Gastroesophageal sphincter (tissue), 3 donors: ENCODE data around the gene GGT6.

Experiments
- EP300 ChIP-seq: sonication (generic); formaldehyde crosslinking; IDR thresholded peaks from one replicate; pipeline ENCODE4 v1.6.1; 2017; ENCODE audit warnings: antibody characterized with exemption, mild to moderate bottlenecking
- POLR2A ChIP-seq, 2 donors: fragments of 450-650 bp; IDR thresholded peaks; one replicate each; pipeline ENCODE4 v1.6.1; 2017; ENCODE audit warnings: antibody characterized with exemption in 2 of 2, mild to moderate bottlenecking in 2 of 2, moderate library complexity in 1 of 2
- TF ChIP-seq, protein P1 (sequence below), 4 experiments: fragments of 200-600 bp in 2 of 4; fragments of 450-650 bp in 2 of 4; sonication (generic) in 1 of 4; IDR thresholded peaks; one replicate each; pipeline ENCODE4 v1.5.1; 2017 to 2019; ENCODE audit warnings: antibody characterized with exemption in 4 of 4, mild to moderate bottlenecking in 2 of 4, moderate library complexity in 2 of 4

DNA sequence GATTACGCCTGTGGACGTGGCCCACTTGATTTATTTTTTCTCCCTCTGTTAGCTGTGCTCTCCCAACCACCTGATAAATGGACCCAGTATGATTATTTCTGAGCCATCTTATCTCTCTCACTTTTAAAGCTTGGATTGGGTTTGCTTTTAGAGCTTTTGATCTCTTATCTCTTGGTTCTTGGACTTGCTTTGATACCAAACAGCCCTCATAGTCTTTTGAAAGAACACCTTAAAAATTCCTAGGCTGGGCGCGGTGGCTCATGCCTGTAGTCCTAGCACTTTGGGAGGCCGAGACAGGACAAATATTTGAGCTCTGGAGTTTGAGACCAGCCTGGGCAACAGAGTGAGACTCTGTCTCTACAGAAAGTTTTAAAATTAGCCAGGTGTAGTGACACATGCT lies 49.8 kb upstream of the GGT6 start:
- TF ChIP-seq, protein P1, sequence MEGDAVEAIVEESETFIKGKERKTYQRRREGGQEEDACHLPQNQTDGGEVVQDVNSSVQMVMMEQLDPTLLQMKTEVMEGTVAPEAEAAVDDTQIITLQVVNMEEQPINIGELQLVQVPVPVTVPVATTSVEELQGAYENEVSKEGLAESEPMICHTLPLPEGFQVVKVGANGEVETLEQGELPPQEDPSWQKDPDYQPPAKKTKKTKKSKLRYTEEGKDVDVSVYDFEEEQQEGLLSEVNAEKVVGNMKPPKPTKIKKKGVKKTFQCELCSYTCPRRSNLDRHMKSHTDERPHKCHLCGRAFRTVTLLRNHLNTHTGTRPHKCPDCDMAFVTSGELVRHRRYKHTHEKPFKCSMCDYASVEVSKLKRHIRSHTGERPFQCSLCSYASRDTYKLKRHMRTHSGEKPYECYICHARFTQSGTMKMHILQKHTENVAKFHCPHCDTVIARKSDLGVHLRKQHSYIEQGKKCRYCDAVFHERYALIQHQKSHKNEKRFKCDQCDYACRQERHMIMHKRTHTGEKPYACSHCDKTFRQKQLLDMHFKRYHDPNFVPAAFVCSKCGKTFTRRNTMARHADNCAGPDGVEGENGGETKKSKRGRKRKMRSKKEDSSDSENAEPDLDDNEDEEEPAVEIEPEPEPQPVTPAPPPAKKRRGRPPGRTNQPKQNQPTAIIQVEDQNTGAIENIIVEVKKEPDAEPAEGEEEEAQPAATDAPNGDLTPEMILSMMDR (IDR thresholded peaks at IDR 0.05), result no peak
- no peak for TF ChIP-seq EP300
- no peak for TF ChIP-seq POLR2A (IDR thresholded peaks at IDR 0.05)
